DMS 273 treated with DMSO at 0.1 percent for 48 hours (cell line): Measurements from ENCODE around the gene ANKRD55.
A peak's percentile ranks its signal among the peaks of the same experiment; 100 is the strongest.
"Not testable (repeated sequence)": the region's sequence is repeated elsewhere in the genome, so short reads cannot be mapped to it uniquely, and the experiment has no call there.

Experiments used
- DNase-seq: peaks from one replicate; lab custom pipeline; 2025; lab: John Stamatoyannopoulos, UW

The ANKRD55 gene

GRCh38 chr5:56233230-56233629 lies at the start of gene ANKRD55:
ANKRD55 (minus strand) TSS chr5:56233330; CDS start chr5:56232913, 417 bp downstream.
- no peak for DNase-seq

GRCh38 chr5:56282216-56282615 lies 49.1 kb upstream of the ANKRD55 start:
- no peak for DNase-seq

- no peak for DNase-seq
These were observed 48.5 kb upstream of the ANKRD55 start for GRCh38 chr5:56281489-56282165.

- DNase-seq, result no peak
These were observed 46.8 kb upstream of the ANKRD55 start for GRCh38 chr5:56279979-56280378.

GRCh38 chr5:56279291-56279690 lies 46.2 kb upstream of the ANKRD55 start:
- DNase-seq, result no peak

GRCh38 chr5:56278335-56278753 lies 45.2 kb upstream of the ANKRD55 start:
- DNase-seq, result no peak

- DNase-seq, result no peak
These were observed 44.4 kb upstream of the ANKRD55 start for GRCh38 chr5:56277573-56277972.

- no peak for DNase-seq
These were observed 40.3 kb upstream of the ANKRD55 start for GRCh38 chr5:56273376-56273955.

GRCh38 chr5:56272765-56273164 lies 39.6 kb upstream of the ANKRD55 start:
- DNase-seq, result no peak

- peak; percentile 36 for DNase-seq
These were observed 37.6 kb upstream of the ANKRD55 start for GRCh38 chr5:56270568-56271392.

GRCh38 chr5:56270058-56270457 lies 36.9 kb upstream of the ANKRD55 start:
- no peak for DNase-seq

- DNase-seq, result no peak
These were observed 36.2 kb upstream of the ANKRD55 start for GRCh38 chr5:56269216-56269927.

- DNase-seq, result not testable (repeated sequence)
These were observed 35.6 kb upstream of the ANKRD55 start for GRCh38 chr5:56268707-56269106.

- no peak for DNase-seq
These were observed 34.7 kb upstream of the ANKRD55 start for GRCh38 chr5:56267856-56268255.

GRCh38 chr5:56264417-56265025 lies 31.4 kb upstream of the ANKRD55 start:
- DNase-seq, result no peak

GRCh38 chr5:56262279-56262678 lies 29.1 kb upstream of the ANKRD55 start:
- DNase-seq, result no peak

- DNase-seq, result no peak
These were observed 25.9 kb upstream of the ANKRD55 start for GRCh38 chr5:56259002-56259511.

GRCh38 chr5:56257763-56258529 lies 24.8 kb upstream of the ANKRD55 start:
- DNase-seq, result not testable (repeated sequence)

- no peak for DNase-seq
These were observed 23.9 kb upstream of the ANKRD55 start for GRCh38 chr5:56257010-56257409.

GRCh38 chr5:56255502-56255901 lies 22.4 kb upstream of the ANKRD55 start:
- DNase-seq, result no peak

- no peak for DNase-seq
These were observed 20.8 kb upstream of the ANKRD55 start for GRCh38 chr5:56253924-56254323.
